Measurements from ENCODE around the gene RNF103. TPM values are rescaled to one million over a fixed set of nuclear protein-coding genes. Genes with fewer than 3 reads are reported as not detected.

Gene RNF103
- polyA plus RNA-seq, 2 of the 4 experiments (the other 2 are of a cell fraction), result 20.0 to 38.3 TPM

- WGBS (ENCODE audit: missing lambda C conversion rate), result 41% methylated on average over 2 of the region's 2 CpGs
- ATAC-seq (no peak), DNase-seq (ENCODE audit: low read depth in 1 of 2, low spot score in 1 of 2) (no peak), FAIRE-seq (no peak)
- Histone ChIP-seq H3K27ac (no peak overlapping the region), H3K4me1 (no peaks in the 10 kb centered on the region), H3K4me3 (no peak overlapping the region), H3K9me3 (peaks cover 11% of the 10 kb centered on the region; the same call in 2 of the 3 replicates), H3K4me2 (no peak overlapping the region)
- ChIA-PET CTCF (no interaction called here), POLR2A (no interaction called here)
- TF ChIP-seq POLR2AphosphoS2 (conservative IDR thresholded peaks at IDR 0.05; ENCODE audit: low read length) (no peak), CHD4 (IDR thresholded peaks at IDR 0.05; ENCODE audit: borderline replicate concordance) (no peak), ZNF302 (CRISPR knock-in tag; IDR thresholded peaks at IDR 0.05) (no peak), RNF2 (IDR thresholded peaks at IDR 0.05; ENCODE audit: borderline replicate concordance, low read depth) (no peak)
These were observed 45.7 kb downstream of the RNF103 start for GRCh38 chr2:86577817-86578456.

- Histone ChIP-seq H3K4me3 (no peak overlapping the region), H3K9me3 (no peaks in the 10 kb centered on the region), H3K4me2 (peak overlapping the region; percentile 17; the same call in 1 of the 3 replicates), H3K27ac (no peak overlapping the region), H3K4me1 (peaks cover 5% of the 10 kb centered on the region; the same call in 1 of the 3 replicates)
- TF ChIP-seq RCOR1 (IDR thresholded peaks at IDR 0.05; ENCODE audit: low read depth, low read length), result no peak
- TF ChIP-seq CEBPB (IDR thresholded peaks at IDR 0.05), result peak in 1 of 2 experiments; percentile 31; a peak in 1 of 4 replicates
- TF ChIP-seq FOSL2 (IDR thresholded peaks at IDR 0.05), result no peak
- peak; percentile 37 for TF ChIP-seq FOSL2 (CRISPR knock-in tag; IDR thresholded peaks at IDR 0.05)
- no peak; a peak in 1 of 6 replicates for ATAC-seq
- WGBS (ENCODE audit: missing lambda C conversion rate), result 44% methylated on average over 3 of the region's 3 CpGs
- DNase-seq (ENCODE audit: low read depth in 1 of 2, low spot score in 1 of 2), result peak in 1 of 2 experiments; percentile 57
- FAIRE-seq, result peak; percentile 80
- ChIA-PET CTCF (no interaction called here), POLR2A (interaction anchor here (0.6 kb wide), 1 partner anchor 52 kb away, joined by 3 read pairs; no protein-coding TSS in a partner anchor)
These were observed 53.6 kb downstream of the RNF103 start for GRCh38 chr2:86570059-86570458.

GRCh38 chr2:86566821-86567190 lies 56.9 kb downstream of the RNF103 start:
- CTCF ChIA-PET, result interaction anchor here (1.1 kb wide), 1 partner anchor 14 kb away, joined by 4 read pairs; no protein-coding TSS in a partner anchor
- ATAC-seq, result no peak
- H3K27ac ChIP-seq, result no peak overlapping the region
- POLR2A ChIA-PET, result no interaction called here
- peaks cover 13% of the 10 kb centered on the region for H3K4me1 ChIP-seq
- no peak overlapping the region for H3K4me2 ChIP-seq
- no peak for DNase-seq (ENCODE audit: low read depth in 1 of 2, low spot score in 1 of 2)
- FAIRE-seq, result no peak
- H3K9me3 ChIP-seq, result peaks cover 5% of the 10 kb centered on the region; the same call in 1 of the 3 replicates
- no peak for TF ChIP-seq PBX3 (IDR thresholded peaks at IDR 0.05)
- no peak for TF ChIP-seq EHF (CRISPR knock-in tag; IDR thresholded peaks at IDR 0.05)
- no peak for TF ChIP-seq ZC3H11A (IDR thresholded peaks at IDR 0.05)
- TF ChIP-seq POLR2AphosphoS2 (conservative IDR thresholded peaks at IDR 0.05; ENCODE audit: low read length), result no peak
- no peak for TF ChIP-seq POLR2A (IDR thresholded peaks at IDR 0.05; ENCODE audit: low read length)
- no peak for TF ChIP-seq REST (IDR thresholded peaks at IDR 0.05)
- TF ChIP-seq MAX (IDR thresholded peaks at IDR 0.05), result no peak
- TF ChIP-seq E2F6 (IDR thresholded peaks at IDR 0.05; ENCODE audit: borderline replicate concordance, low read depth), result no peak
- TF ChIP-seq TP53 (CRISPR knock-in tag; IDR thresholded peaks at IDR 0.05), result no peak
- no peak for TF ChIP-seq USF2 (IDR thresholded peaks at IDR 0.05)
- no peak for TF ChIP-seq NFE2L2 (conservative IDR thresholded peaks at IDR 0.05; ENCODE audit: low read length)
- TF ChIP-seq ZSCAN20 (CRISPR knock-in tag; IDR thresholded peaks at IDR 0.05), result no peak
- no peak for TF ChIP-seq NR3C1 (IDR thresholded peaks at IDR 0.05)
- TF ChIP-seq NPAS2 (CRISPR knock-in tag; IDR thresholded peaks at IDR 0.05; ENCODE audit: borderline replicate concordance), result no peak
- no peak for TF ChIP-seq CHD4 (IDR thresholded peaks at IDR 0.05; ENCODE audit: borderline replicate concordance)
- H3K4me3 ChIP-seq, result no peak overlapping the region

All from A549 (cell line).